HG03139 (cell line): Measurements from ENCODE around the gene PERP.

Source experiments
- ATAC-seq: cut with Tn5 transposase; IDR thresholded peaks from one replicate; pipeline ENCODE4 v1.9.1; 2021; ENCODE audit not compliant: unreplicated experiment

The PERP gene

GRCh38 chr6:138063726-138064125, 43.5 kb downstream of the PERP start:
- no peak for ATAC-seq

- ATAC-seq, result no peak
Observed at GRCh38 chr6:138054982-138055381, 52.2 kb downstream of the PERP start.

- ATAC-seq, result no peak
Observed at GRCh38 chr6:138052783-138053182, 54.4 kb downstream of the PERP start.

GRCh38 chr6:138044972-138045371, 62.2 kb downstream of the PERP start:
- no peak for ATAC-seq

- no peak for ATAC-seq
Observed at GRCh38 chr6:138044458-138044857, 62.8 kb downstream of the PERP start.
